Prostate gland (tissue), 2 donors: Measurements from ENCODE around the gene ASB7. TPM values are rescaled to one million over a fixed set of nuclear protein-coding genes. Genes with fewer than 3 reads are reported as not detected.

Source experiments
- DNase-seq: peaks from one replicate; pipeline ENCODE4 v3.0.0-alpha.2; 2019; ENCODE audit warnings: low spot score
- H3K27ac ChIP-seq, 2 donors: fragments of 200-600 bp; sonication (generic); 2 replicates each; pipeline ENCODE4 v1.5.1; 2017 to 2019
- H3K27me3 ChIP-seq: fragments of 200-600 bp; sonication (generic); replicated peaks from 2 replicates; pipeline ENCODE4 v1.5.1; 2019; ENCODE audit not compliant: insufficient read depth
- H3K36me3 ChIP-seq, 2 donors: fragments of 200-600 bp; sonication (generic); 1 replicate in 1 of 2; 2 replicates in 1 of 2; pipeline versions ENCODE4 v1.5.1 to v1.8.1; 2017 to 2019
- H3K4me1 ChIP-seq: fragments of 200-600 bp; sonication (generic); replicated peaks from 2 replicates; pipeline ENCODE4 v1.5.1; 2019
- H3K4me3 ChIP-seq, 2 donors: fragments of 200-600 bp; sonication (generic); 2 replicates each; pipeline ENCODE4 v1.5.1; 2017 to 2019
- H3K9me3 ChIP-seq: fragments of 200-600 bp; sonication (generic); 2 replicates; pipeline ENCODE4 v1.5.1; 2017
- CTCF ChIP-seq, 4 experiments: fragments of 200-600 bp in 2 of 4; fragments of 450-650 bp in 2 of 4; sonication (generic) in 2 of 4; IDR thresholded peaks; 1 replicate in 3 of 4; 2 replicates in 1 of 4; pipeline ENCODE4 v1.5.1; 2016 to 2019; ENCODE audit warnings: antibody characterized with exemption in 4 of 4, mild to moderate bottlenecking in 2 of 4, moderate library complexity in 2 of 4
- POLR2A ChIP-seq: fragments of 450-650 bp; IDR thresholded peaks from one replicate; pipeline ENCODE4 v1.6.1; 2016; ENCODE audit warnings: antibody characterized with exemption, mild to moderate bottlenecking
- POLR2AphosphoS5 ChIP-seq: sonication (generic); formaldehyde crosslinking; IDR thresholded peaks from one replicate; pipeline ENCODE4 v1.6.1; 2017; ENCODE audit warnings: antibody characterized with exemption
- WGBS: methylation state at CpG from one replicate; pipeline ENCODE4 v1.1.5; 2018; 5-methylcytosine and 5-hydroxymethylcytosine counted together
- intact Hi-C: fragments of 100-400 bp; cut with DNase I; formaldehyde crosslinking; loops from one replicate; pipeline ENCODE4 v1.14.2; 2022
- small RNA-seq, 2 donors: library from RNA; depleted of rRNA; stranded (forward); fragments of <200 nt; gene quantifications; one replicate each; pipeline ENCODE3, GENCODE V24; 2016
- total RNA-seq, 2 donors: library from RNA; depleted of rRNA; stranded (reverse); fragments of >200 nt; gene quantifications; one replicate each; pipeline ENCODE4 v1.1.0, GENCODE V29; 2016

ASB7 gene
- total RNA-seq, 2 donors from 2014 or later: 17.3 to 22.3 TPM

DNA sequence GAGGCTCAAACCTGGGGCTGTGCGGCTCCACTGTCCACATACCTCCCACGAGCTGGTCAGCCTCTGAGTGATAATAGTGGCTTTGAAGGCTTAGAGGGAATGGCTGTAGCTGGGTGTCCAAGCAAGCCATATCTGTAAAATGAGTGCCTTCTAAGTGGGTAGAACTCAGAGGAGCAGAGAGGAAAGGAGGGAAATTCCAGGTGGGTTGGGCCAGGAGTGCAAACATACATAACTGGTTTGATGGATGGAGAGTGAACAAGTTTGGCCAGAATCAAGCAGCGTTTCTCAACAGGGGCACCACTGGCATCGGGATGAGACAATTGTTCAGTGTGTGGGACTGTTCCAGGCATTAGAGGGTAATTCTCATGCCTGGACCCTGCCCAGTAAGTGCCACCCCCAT is 91.1 kb downstream of the ASB7 start:
- H3K27me3 ChIP-seq: no peaks in the 10 kb centered on the region
- intact Hi-C loops: no loop called here
- WGBS: 62% methylated on average over 4 of the region's 4 CpGs
- H3K27ac ChIP-seq: peak overlapping the region; percentile 44 to 56
- peak; percentile 56 for DNase-seq
- TF ChIP-seq CTCF (IDR thresholded peaks at IDR 0.05): no peak
- TF ChIP-seq POLR2A: no peak
- peak; percentile 43 for TF ChIP-seq POLR2AphosphoS5
- peaks cover 3% of the 10 kb centered on the region for H3K4me1 ChIP-seq
- no peaks in the 10 kb centered on the region for H3K9me3 ChIP-seq
- no peaks in the 10 kb centered on the region for H3K36me3 ChIP-seq
- no peak overlapping the region for H3K4me3 ChIP-seq

DNA sequence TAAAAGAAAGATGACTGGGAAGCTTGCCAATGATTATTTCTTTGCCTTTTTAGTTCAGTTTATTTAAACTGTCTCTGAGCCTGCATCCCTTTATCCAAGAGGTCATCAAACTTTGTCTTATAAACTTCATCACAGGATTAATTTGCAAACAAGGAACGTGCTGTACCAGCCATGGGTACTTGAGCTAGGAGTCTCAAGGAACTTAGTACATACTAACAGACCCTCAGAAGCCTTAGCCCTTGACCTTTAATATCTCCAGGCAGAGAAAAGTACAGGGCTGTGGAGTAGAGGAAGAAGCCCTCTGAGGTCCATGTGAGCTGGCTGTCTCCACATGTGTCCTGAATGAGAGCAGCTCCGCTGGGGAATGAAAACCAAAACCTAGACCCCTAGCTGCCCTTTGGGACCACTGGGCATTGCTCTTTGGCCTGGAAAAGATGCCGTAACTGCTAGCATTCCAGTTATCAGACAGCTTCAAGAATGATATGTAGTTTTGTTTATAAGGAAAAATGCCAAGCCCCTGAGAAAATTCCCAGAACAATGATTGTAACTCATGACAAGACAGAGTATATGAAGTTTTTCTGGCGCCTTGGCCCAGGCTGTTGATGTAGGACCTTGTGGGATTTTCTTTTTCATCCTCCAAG is 92.1 kb downstream of the ASB7 start:
- Histone ChIP-seq H3K27me3 (no peaks in the 10 kb centered on the region), H3K27ac (peak overlapping the region; percentile 29 to 40), H3K9me3 (no peaks in the 10 kb centered on the region), H3K4me3 (no peak overlapping the region), H3K4me1 (peaks cover 3% of the 10 kb centered on the region), H3K36me3 (no peaks in the 10 kb centered on the region)
- peak; percentile 3 for DNase-seq
- intact Hi-C loops: no loop called here
- 56% methylated on average over 4 of the region's 4 CpGs for WGBS
- TF ChIP-seq POLR2A (no peak), CTCF (IDR thresholded peaks at IDR 0.05) (no peak), POLR2AphosphoS5 (no peak)

- Histone ChIP-seq H3K4me1 (peaks cover 3% of the 10 kb centered on the region), H3K4me3 (no peak overlapping the region), H3K27ac (peak overlapping the region in 1 of 2 donors; percentile 29), H3K27me3 (no peaks in the 10 kb centered on the region), H3K9me3 (no peaks in the 10 kb centered on the region), H3K36me3 (no peaks in the 10 kb centered on the region)
- TF ChIP-seq CTCF (IDR thresholded peaks at IDR 0.05) (no peak), POLR2AphosphoS5 (no peak)
- 92% methylated on average over 3 of the region's 3 CpGs for WGBS
- no peak for DNase-seq
- intact Hi-C loops: no loop called here
These were observed 92.7 kb downstream of the ASB7 start for GRCh38 chr15:100695048-100695447.

DNA sequence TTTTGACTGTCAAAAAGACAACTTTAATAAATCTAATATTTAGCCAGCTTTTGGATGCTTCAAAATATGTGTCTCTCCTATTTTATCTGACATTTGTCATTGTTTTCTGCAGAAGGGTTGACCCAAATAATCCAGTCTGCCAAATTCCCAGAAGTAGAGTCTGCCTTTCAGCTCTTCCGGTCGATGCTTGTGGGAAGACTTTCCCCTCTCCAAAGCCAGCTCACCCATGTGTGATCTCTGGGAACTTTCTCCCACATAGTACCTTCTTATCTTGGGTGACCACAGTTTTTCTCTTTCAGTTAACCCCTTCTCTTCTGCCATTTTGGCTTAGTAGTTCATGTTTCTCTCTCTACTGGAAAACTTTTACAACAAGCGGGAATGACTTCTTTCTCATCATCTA is 94.1 kb downstream of the ASB7 start:
- WGBS: 95% methylated on average over 3 of the region's 3 CpGs
- Histone ChIP-seq H3K4me1 (peaks cover 3% of the 10 kb centered on the region), H3K27me3 (no peaks in the 10 kb centered on the region), H3K4me3 (no peak overlapping the region), H3K27ac (no peak overlapping the region), H3K9me3 (no peaks in the 10 kb centered on the region), H3K36me3 (no peaks in the 10 kb centered on the region)
- DNase-seq: no peak
- TF ChIP-seq POLR2AphosphoS5 (no peak), CTCF (IDR thresholded peaks at IDR 0.05) (no peak), POLR2A (no peak)
- intact Hi-C loops: no loop called here

Small RNA genes within 50 kb of the gene (small RNA-seq; reads per million reads assigned to genes)
- 0 reads per million in 2 donors for gene RF00019
- 0 reads per million in 2 donors for gene RNU6-181P

Other genes with a start within 250 kb of the ASB7 start
- gene CERS3, start 73.6 kb upstream of the ASB7 start, total RNA-seq: 1 to 10 TPM in 1 of 2 donors, under 1 TPM in 1; 0.73 to 4.0 TPM
- 10 to 100 TPM; 15.5 to 32.3 TPM for gene LINS1, start 405 bp upstream of the ASB7 start, total RNA-seq